ENCODE measurements around the gene PIK3R3.
A peak's percentile ranks its signal among the peaks of the same experiment; 100 is the strongest.

The PIK3R3 gene

GRCh38 chr1:46153732-46154131 is 21.3 kb upstream of the PIK3R3 start:
- no peak for DNase-seq

- no peak for DNase-seq
Measured at GRCh38 chr1:46153228-46153627, 20.8 kb upstream of the PIK3R3 start.

GRCh38 chr1:46152016-46152415 is 19.6 kb upstream of the PIK3R3 start:
- no peak for DNase-seq

- DNase-seq: no peak
Measured at GRCh38 chr1:46150085-46150484, 17.7 kb upstream of the PIK3R3 start.

GRCh38 chr1:46148318-46148717 is 15.9 kb upstream of the PIK3R3 start:
- no peak for DNase-seq

- DNase-seq: no peak
Measured at GRCh38 chr1:46137916-46138315, 5.5 kb upstream of the PIK3R3 start.

- DNase-seq: no peak
Measured at GRCh38 chr1:46136711-46137110, 4.3 kb upstream of the PIK3R3 start.

GRCh38 chr1:46134660-46135331 is 2.4 kb upstream of the PIK3R3 start:
- DNase-seq: peak; percentile 31

GRCh38 chr1:46133781-46134350 is 1.4 kb upstream of the PIK3R3 start:
- DNase-seq: no peak

- DNase-seq: no peak
Measured at GRCh38 chr1:46133181-46133658, 791 bp upstream of the PIK3R3 start.

GRCh38 chr1:46131712-46132528 is 509 bp downstream of the PIK3R3 start:
- DNase-seq: no peak

GRCh38 chr1:46131093-46131492 is 1.3 kb downstream of the PIK3R3 start:
- no peak for DNase-seq

- DNase-seq: no peak
Measured at GRCh38 chr1:46130606-46131005, 1.8 kb downstream of the PIK3R3 start.

- no peak for DNase-seq
Measured at GRCh38 chr1:46130121-46130520, 2.3 kb downstream of the PIK3R3 start.

- no peak for DNase-seq
Measured at GRCh38 chr1:46128344-46128743, 4.1 kb downstream of the PIK3R3 start.

GRCh38 chr1:46118856-46119255 is 13.6 kb downstream of the PIK3R3 start:
- DNase-seq: no peak

GRCh38 chr1:46117810-46118494 is 14.5 kb downstream of the PIK3R3 start:
- no peak for DNase-seq

- DNase-seq: no peak
Measured at GRCh38 chr1:46114925-46115603, 17.4 kb downstream of the PIK3R3 start.

- peak; percentile 12 for DNase-seq
Measured at GRCh38 chr1:46113948-46114347, 18.5 kb downstream of the PIK3R3 start.

GRCh38 chr1:46112108-46112507 is 20.3 kb downstream of the PIK3R3 start:
- no peak for DNase-seq

GRCh38 chr1:46110521-46110920 is 21.9 kb downstream of the PIK3R3 start:
- no peak for DNase-seq

- no peak for DNase-seq
Measured at GRCh38 chr1:46102769-46103476, 29.5 kb downstream of the PIK3R3 start.
